ENCODE results near the gene LTBP4. TPM values are rescaled to one million over a fixed set of nuclear protein-coding genes. Genes with fewer than 3 reads are reported as not detected.
"Not testable (repeated sequence)": the region's sequence is repeated elsewhere in the genome, so short reads cannot be mapped to it uniquely, and the experiment has no call there.

The LTBP4 gene
- total RNA-seq, 4 donors from 2014 or later, result 43.5 to 249 (median 65.5) TPM

DNA sequence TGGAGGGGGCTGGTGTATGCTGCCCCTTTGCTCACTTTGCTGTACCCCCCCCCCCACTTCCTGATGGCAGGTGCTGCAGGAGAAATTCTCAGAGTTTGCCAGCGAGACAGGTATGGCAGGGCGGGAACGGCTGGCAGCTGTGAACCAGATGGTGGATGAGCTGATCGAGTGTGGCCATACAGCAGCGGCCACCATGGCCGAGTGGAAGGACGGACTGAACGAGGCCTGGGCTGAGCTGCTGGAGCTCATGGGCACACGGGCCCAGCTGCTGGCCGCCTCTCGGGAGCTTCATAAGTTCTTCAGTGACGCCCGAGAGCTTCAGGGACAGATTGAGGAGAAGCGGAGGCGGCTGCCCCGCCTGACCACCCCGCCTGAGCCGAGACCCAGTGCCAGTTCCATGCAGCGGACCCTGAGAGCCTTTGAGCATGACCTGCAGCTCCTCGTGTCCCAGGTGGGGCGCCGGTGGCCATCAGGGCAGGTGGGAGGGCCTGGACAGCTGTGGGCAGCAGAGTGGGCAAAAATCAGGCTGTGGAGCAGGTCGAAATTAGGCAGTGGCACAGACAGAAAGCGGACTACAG is 44.1 kb upstream of the LTBP4 start:
- peaks cover 0 to 63% (median 0%) of the 10 kb centered on the region in 4 donors for H3K27me3 ChIP-seq
- H3K27ac ChIP-seq, result no peak overlapping the region
- 53 to 87% methylated on average over 3 to 17 of the region's 24 CpGs for WGBS, 2 donors
- TF ChIP-seq, protein P1, sequence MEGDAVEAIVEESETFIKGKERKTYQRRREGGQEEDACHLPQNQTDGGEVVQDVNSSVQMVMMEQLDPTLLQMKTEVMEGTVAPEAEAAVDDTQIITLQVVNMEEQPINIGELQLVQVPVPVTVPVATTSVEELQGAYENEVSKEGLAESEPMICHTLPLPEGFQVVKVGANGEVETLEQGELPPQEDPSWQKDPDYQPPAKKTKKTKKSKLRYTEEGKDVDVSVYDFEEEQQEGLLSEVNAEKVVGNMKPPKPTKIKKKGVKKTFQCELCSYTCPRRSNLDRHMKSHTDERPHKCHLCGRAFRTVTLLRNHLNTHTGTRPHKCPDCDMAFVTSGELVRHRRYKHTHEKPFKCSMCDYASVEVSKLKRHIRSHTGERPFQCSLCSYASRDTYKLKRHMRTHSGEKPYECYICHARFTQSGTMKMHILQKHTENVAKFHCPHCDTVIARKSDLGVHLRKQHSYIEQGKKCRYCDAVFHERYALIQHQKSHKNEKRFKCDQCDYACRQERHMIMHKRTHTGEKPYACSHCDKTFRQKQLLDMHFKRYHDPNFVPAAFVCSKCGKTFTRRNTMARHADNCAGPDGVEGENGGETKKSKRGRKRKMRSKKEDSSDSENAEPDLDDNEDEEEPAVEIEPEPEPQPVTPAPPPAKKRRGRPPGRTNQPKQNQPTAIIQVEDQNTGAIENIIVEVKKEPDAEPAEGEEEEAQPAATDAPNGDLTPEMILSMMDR (IDR thresholded peaks at IDR 0.05), result no peak
- no peak for TF ChIP-seq POLR2A (IDR thresholded peaks at IDR 0.05)
- H3K36me3 ChIP-seq, result no peaks in the 10 kb centered on the region
- intact Hi-C loops (cut with DNase I), result no loop called here
- H3K9me3 ChIP-seq, result no peaks in the 10 kb centered on the region
- DNase-seq, result no peak
- H3K4me3 ChIP-seq, result no peak overlapping the region
- peaks cover 0 to 7% (median 6%) of the 10 kb centered on the region in 3 donors for H3K4me1 ChIP-seq

DNA sequence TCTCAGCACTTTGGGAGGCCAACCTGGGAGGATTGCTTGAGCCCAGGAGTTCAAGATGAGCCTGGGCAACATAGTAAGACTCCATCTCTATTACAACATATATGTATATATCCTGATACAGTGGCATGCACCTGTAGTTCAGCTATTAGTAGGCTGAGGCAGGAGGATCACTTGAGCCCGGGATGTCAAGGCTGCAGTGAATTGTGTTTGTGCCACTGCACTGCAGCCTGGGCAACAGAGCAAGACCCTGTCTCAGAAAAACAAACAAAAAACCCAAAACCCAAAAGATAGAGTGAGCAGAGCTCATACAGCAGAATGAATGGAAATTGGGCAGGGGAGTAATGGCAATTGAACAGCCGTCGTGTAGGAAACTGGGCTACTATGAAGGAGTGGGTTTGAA is 41.8 kb upstream of the LTBP4 start:
- peaks cover 0 to 59% (median 0%) of the 10 kb centered on the region in 4 donors for H3K27me3 ChIP-seq
- TF ChIP-seq, protein P1 (IDR thresholded peaks at IDR 0.05), result no peak
- no peak for TF ChIP-seq POLR2A (IDR thresholded peaks at IDR 0.05)
- H3K9me3 ChIP-seq, result no peaks in the 10 kb centered on the region
- H3K4me1 ChIP-seq, result peaks cover 0 to 2% (median under 1%) of the 10 kb centered on the region in 3 donors
- intact Hi-C loops (cut with DNase I), result no loop called here
- 73 to 79% methylated on average over 3 of the region's 3 CpGs for WGBS, 2 donors
- H3K4me3 ChIP-seq, result no peak overlapping the region
- H3K27ac ChIP-seq, result no peak overlapping the region
- DNase-seq, result no peak
- no peaks in the 10 kb centered on the region for H3K36me3 ChIP-seq

DNA sequence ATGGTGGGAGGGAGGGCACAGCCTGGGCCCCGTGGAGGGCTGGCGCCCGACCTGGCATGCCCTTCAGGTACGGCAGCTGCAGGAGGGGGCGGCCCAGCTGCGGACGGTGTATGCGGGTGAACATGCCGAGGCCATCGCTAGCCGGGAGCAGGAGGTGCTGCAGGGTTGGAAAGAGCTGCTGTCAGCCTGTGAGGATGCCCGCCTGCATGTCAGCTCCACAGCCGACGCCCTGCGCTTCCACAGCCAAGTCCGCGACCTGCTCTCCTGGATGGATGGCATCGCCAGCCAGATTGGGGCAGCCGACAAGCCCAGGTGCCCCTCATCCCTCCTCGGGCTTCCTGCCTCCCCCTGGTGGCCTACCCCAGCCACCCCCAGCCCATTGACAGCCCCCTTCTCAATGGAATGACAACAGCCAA is 41.1 kb upstream of the LTBP4 start:
- H3K9me3 ChIP-seq, result no peaks in the 10 kb centered on the region
- 38 to 62% methylated on average over 11 to 13 of the region's 20 CpGs for WGBS, 2 donors
- no peak overlapping the region for H3K27ac ChIP-seq
- DNase-seq, result no peak
- no peaks in the 10 kb centered on the region for H3K4me1 ChIP-seq
- no peak for TF ChIP-seq POLR2A (IDR thresholded peaks at IDR 0.05)
- TF ChIP-seq, protein P1 (IDR thresholded peaks at IDR 0.05), result no peak
- H3K27me3 ChIP-seq, result peaks cover 0 to 59% (median 0%) of the 10 kb centered on the region in 4 donors
- intact Hi-C loops (cut with DNase I), result no loop called here
- no peak overlapping the region for H3K4me3 ChIP-seq
- no peaks in the 10 kb centered on the region for H3K36me3 ChIP-seq

DNA sequence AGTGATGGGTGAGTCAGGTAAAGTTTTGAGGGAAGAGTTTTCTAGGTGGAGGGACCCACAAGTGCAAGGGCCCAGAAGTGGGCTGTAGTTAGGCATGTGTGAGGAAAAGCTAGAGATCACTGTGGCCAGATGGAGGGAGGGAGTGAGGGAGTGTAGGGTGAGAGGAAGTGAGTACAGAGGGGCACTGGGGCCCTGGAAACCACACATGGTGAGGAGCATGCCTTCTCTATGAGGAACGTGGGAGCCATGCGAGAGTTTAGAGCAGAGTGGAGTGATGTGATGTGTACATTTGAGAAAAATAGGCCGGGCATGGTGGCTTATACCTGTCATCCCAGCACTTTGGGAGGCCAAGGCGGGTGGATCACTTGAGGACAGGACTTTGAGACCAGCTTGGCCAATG is 39.2 kb upstream of the LTBP4 start:
- Histone ChIP-seq H3K27ac (no peak overlapping the region), H3K27me3 (peaks cover 0 to 63% (median 6%) of the 10 kb centered on the region in 4 donors), H3K4me3 (no peak overlapping the region), H3K4me1 (peaks cover 0 to 10% (median 0%) of the 10 kb centered on the region in 3 donors), H3K9me3 (no peaks in the 10 kb centered on the region), H3K36me3 (no peaks in the 10 kb centered on the region)
- TF ChIP-seq, protein P1 (IDR thresholded peaks at IDR 0.05), result no peak
- no peak for TF ChIP-seq POLR2A (IDR thresholded peaks at IDR 0.05)
- intact Hi-C loops (cut with DNase I), result no loop called here
- no peak for DNase-seq
- 71 to 78% methylated on average over 4 of the region's 4 CpGs for WGBS, 2 donors

DNA sequence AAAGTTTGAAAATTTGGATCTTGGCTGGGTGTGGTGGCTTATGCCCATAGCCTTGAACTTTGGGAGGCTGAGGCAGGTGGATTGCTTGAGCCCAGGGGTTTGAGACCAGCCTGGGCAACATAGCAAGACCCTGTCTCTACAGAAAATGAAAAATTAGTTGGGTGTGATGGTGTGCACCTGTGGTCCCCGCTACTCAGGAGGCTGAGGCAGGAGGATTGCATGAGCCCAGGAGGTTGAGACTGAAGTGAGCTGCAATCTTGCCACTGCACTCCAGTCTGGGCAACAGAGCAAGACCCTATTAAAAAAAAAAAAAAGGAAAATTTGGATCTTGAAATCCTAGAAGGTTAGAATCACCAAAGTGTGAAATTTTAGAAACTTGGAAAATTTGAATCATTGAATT is 36.6 kb upstream of the LTBP4 start:
- Histone ChIP-seq H3K4me1 (peaks cover 6 to 23% (median 8%) of the 10 kb centered on the region in 3 donors), H3K27me3 (peaks cover 12 to 86% (median 17%) of the 10 kb centered on the region in 4 donors)
- H3K36me3 ChIP-seq; H3K27ac ChIP-seq; H3K4me3 ChIP-seq; DNase-seq; H3K9me3 ChIP-seq; intact Hi-C loops (cut with DNase I): not testable (repeated sequence)
- 83 to 90% methylated on average over 1 of the region's 1 CpG for WGBS, 2 donors
